Uterus (tissue), 4 donors: Measurements from ENCODE around the gene CCDC74A. TPM values are rescaled to one million over a fixed set of nuclear protein-coding genes. Genes with fewer than 3 reads are reported as not detected.
"Not testable (repeated sequence)": the region's sequence is repeated elsewhere in the genome, so short reads cannot be mapped to it uniquely, and the experiment has no call there.

Experiments
- DNase-seq, 2 donors: peaks; one replicate each; pipeline ENCODE4 v3.0.0-alpha.2; 2019 to 2020
- H3K27ac ChIP-seq, 2 donors: fragments of 200-600 bp; sonication (generic); 1 replicate in 1 of 2; 2 replicates in 1 of 2; pipeline ENCODE4 v1.5.1; 2016 to 2018
- H3K27me3 ChIP-seq, 2 donors: fragments of 200-600 bp; sonication (generic); one replicate each; pipeline ENCODE4 v1.5.1; 2018 to 2019; ENCODE audit warnings: control low read depth in 1 of 2
- H3K36me3 ChIP-seq, 2 donors: fragments of 200-600 bp; sonication (generic); one replicate each; pipeline ENCODE4 v1.5.1; 2019; ENCODE audit warnings: control low read depth in 1 of 2
- H3K4me1 ChIP-seq, 2 donors: fragments of 200-600 bp; sonication (generic); one replicate each; pipeline ENCODE4 v1.5.1; 2018 to 2019; ENCODE audit warnings: control low read depth in 1 of 2
- H3K4me3 ChIP-seq, 2 donors: fragments of 200-600 bp; sonication (generic); 1 replicate in 1 of 2; 2 replicates in 1 of 2; pipeline ENCODE4 v1.5.1; 2018 to 2019; ENCODE audit warnings: mild to moderate bottlenecking in 1 of 2
- H3K9me3 ChIP-seq, 2 donors: fragments of 200-600 bp; sonication (generic); one replicate each; pipeline ENCODE4 v1.5.1; 2019; ENCODE audit warnings: control low read depth in 1 of 2
- POLR2A ChIP-seq, 2 donors: fragments of 450-650 bp; IDR thresholded peaks; one replicate each; pipeline ENCODE4 v1.6.1; 2016; ENCODE audit warnings: antibody characterized with exemption in 2 of 2, mild to moderate bottlenecking in 1 of 2, moderate library complexity in 1 of 2
- intact Hi-C: fragments of 100-400 bp; cut with DNase I; formaldehyde crosslinking; loops from one replicate; pipeline ENCODE4 v1.15.1; 2023; ENCODE audit warnings: low total_unique reads
- total RNA-seq, 4 donors: library from RNA; depleted of rRNA in 3 of 4; stranded (reverse); fragments of >200 nt in 3 of 4; gene quantifications; one replicate each; pipeline versions ENCODE4 v1.1.0 to v1.2.4, GENCODE V29; 2014 to 2023
- TF ChIP-seq, protein P1 (sequence below), 4 experiments: fragments of 200-600 bp in 2 of 4; fragments of 450-650 bp in 2 of 4; sonication (generic) in 2 of 4; IDR thresholded peaks; one replicate each; pipeline ENCODE4 v1.5.1; 2016 to 2019; ENCODE audit warnings: antibody characterized with exemption in 4 of 4, mild to moderate bottlenecking in 2 of 4, moderate library complexity in 1 of 4
- donor health status: DM: yes; HTN: yes; CAD: no.

The CCDC74A gene
- total RNA-seq, 4 donors from 2014 or later = 0.29 to 17.5 (median 11.2) TPM; not detected in 1

DNA sequence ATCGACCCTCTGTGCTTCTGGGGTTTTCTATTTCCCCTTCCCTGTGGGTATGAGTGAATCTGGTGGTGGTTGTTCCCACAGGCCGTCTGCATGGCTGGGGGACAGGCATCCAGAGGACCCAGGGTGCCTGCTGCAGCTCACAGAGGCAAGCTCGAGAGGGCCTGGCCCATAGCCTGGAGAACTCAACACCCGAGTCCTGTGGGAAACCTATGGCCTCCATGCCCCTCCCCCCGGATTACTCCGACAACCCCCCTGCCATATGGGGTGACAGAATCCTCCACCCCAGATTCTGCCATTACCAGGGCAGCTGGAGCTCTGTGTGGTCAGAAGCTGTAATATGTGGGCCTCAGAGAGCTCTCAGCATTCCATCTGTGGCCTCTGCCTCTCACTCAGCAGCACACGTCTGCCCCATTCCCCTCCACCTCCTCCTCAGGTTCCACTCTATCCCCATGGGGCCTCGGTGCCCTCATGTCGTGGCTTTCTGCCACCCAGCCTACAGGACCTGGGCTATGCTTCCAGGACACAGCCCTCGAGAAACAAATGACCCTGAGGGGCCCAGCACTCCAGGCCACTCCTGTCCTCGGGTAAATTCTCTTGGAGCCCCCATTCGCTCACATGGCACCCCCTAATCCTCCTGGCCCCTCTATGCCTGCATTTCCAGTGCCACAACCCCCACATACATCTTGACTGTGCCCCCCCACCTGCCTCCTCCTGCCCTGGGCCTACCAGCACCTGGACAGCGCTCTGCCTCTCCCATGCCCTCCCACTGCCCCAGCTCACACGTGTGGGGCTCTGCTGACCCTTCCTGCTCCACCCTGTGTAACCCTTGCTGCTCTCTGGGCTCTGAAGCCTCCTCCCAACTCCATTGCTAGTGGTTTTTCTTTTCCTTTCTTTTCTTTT, 39.1 kb upstream of the CCDC74A start:
- no peak overlapping the region for H3K27ac ChIP-seq
- intact Hi-C loops = no loop called here
- H3K4me1 ChIP-seq = no peaks in the 10 kb centered on the region
- H3K4me3 ChIP-seq = no peak overlapping the region
- H3K9me3 ChIP-seq = no peaks in the 10 kb centered on the region
- no peaks in the 10 kb centered on the region for H3K27me3 ChIP-seq
- no peak for DNase-seq
- H3K36me3 ChIP-seq = no peaks in the 10 kb centered on the region
- TF ChIP-seq POLR2A (IDR thresholded peaks at IDR 0.05) = no peak
- TF ChIP-seq, protein P1, sequence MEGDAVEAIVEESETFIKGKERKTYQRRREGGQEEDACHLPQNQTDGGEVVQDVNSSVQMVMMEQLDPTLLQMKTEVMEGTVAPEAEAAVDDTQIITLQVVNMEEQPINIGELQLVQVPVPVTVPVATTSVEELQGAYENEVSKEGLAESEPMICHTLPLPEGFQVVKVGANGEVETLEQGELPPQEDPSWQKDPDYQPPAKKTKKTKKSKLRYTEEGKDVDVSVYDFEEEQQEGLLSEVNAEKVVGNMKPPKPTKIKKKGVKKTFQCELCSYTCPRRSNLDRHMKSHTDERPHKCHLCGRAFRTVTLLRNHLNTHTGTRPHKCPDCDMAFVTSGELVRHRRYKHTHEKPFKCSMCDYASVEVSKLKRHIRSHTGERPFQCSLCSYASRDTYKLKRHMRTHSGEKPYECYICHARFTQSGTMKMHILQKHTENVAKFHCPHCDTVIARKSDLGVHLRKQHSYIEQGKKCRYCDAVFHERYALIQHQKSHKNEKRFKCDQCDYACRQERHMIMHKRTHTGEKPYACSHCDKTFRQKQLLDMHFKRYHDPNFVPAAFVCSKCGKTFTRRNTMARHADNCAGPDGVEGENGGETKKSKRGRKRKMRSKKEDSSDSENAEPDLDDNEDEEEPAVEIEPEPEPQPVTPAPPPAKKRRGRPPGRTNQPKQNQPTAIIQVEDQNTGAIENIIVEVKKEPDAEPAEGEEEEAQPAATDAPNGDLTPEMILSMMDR (IDR thresholded peaks at IDR 0.05) = no peak

- Histone ChIP-seq H3K4me3 (peak overlapping the region; percentile 30 to 76), H3K27ac (peak overlapping the region in 1 of 2 donors; percentile 38)
- H3K4me1 ChIP-seq, H3K27me3 ChIP-seq, H3K9me3 ChIP-seq, H3K36me3 ChIP-seq, intact Hi-C loops: not testable (repeated sequence)
- peak in 1 of 2 donors; percentile 40 for DNase-seq
Observed at GRCh38 chr2:131490616-131491468, 36.8 kb upstream of the CCDC74A start.

GRCh38 chr2:131491469-131491836, 36.2 kb upstream of the CCDC74A start:
- H3K9me3 ChIP-seq, H3K4me1 ChIP-seq, DNase-seq, H3K27me3 ChIP-seq, H3K36me3 ChIP-seq, intact Hi-C loops: not testable (repeated sequence)
- Histone ChIP-seq H3K4me3 (peak overlapping the region; percentile 30 to 76), H3K27ac (peak overlapping the region in 1 of 2 donors; percentile 38)

- H3K27me3 ChIP-seq, DNase-seq, H3K4me1 ChIP-seq, H3K36me3 ChIP-seq, H3K9me3 ChIP-seq, intact Hi-C loops: not testable (repeated sequence)
- Histone ChIP-seq H3K4me3 (peak within 1 kb of the TSS; percentile 74 to 76), H3K27ac (peak within 1 kb of the TSS; percentile 88 to 92)
Observed at GRCh38 chr2:131492015-131492417, 35.7 kb upstream of the CCDC74A start, which contains the start of gene MZT2A. Gene MZT2A (minus strand): TSS chr2:131492397. CDS start chr2:131492376, 21 bp downstream.

DNA sequence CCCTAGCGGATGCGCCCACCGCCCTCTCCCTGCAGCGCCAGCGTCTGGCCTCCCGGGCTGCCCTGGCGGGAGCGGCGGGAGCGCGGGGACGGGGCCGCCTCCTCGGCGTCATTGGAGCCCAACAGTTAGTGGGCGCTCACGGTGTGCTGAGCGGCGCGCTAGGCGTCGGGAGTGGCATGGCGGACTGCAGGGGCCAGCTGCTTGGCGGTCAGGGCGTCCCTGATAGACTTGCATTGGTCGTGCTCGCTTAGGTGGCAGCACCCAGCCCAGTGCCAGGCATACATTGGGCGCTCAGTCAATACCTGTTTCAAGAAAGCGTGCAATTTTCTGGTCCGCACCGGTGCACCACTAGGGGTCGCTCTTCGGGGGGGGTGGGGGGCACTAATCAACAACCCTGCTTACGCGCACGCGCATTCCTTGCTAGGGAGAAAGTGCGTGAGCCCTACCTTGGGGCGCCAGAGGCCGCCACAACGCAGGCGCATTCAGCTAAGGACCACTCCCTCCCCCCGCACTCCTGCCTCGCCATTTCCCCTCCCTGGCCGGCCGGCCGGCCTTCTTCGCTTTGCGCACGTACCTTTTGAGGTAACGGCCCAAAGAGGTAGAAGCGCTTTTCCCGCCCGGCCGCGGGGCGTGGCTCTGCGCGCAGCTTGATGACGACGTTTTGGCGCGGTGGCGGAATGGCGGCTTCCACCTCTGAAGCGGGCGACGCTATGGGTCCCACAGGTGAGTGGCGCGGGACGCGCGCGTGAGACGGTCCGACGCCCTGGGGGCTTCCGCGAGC, 35.1 kb upstream of the CCDC74A start:
- TF ChIP-seq, protein P1 (IDR thresholded peaks at IDR 0.05) = peak; percentile 57 to 85 (median 79)
- TF ChIP-seq POLR2A (IDR thresholded peaks at IDR 0.05) = peak in 1 of 2 donors; percentile 38
- DNase-seq = peak; percentile 87 to 93
- H3K9me3 ChIP-seq = no peaks in the 10 kb centered on the region
- H3K4me3 ChIP-seq = peak overlapping the region; percentile 74 to 76
- intact Hi-C loops = no loop called here
- H3K4me1 ChIP-seq = no peaks in the 10 kb centered on the region
- H3K27ac ChIP-seq = peak overlapping the region; percentile 88 to 92
- no peaks in the 10 kb centered on the region for H3K36me3 ChIP-seq
- no peaks in the 10 kb centered on the region for H3K27me3 ChIP-seq

DNA sequence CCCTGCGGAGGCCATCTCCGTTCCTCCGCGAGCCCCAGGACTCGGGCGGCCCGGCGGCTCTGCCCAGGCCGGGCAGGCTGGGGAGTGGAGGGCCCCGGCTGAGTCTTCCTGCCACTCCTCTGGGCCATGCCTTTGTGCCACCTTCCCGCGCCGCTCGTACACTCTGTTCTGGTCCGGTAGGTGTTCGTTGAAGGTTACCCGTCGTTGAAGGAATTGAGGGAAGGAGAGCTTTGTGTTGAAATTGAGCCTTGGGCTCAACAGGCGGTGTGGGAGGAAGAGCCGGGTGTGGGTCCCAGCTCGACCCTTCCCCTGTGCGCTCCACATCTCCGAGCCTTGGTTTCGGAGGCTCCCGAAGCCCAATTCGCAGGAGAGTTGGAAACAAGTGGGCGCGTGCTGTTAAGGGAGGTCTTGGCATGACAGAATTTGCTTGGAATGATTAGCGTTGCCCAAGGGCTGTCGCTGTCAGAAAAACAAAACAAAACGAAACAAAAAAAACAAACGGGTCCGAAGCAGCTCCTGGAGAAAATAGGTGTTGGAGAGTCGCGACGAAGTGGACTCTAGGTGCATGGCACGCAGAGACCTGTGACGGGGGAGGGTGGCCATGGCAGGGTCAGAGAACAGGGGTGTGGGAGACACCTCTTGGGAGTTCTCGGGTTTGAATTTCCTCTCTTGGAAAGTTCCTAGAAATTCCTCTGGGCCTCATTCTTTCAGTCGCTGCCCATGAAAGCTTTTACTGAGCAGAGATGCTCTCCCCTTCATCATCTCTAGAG, 34.3 kb upstream of the CCDC74A start:
- H3K4me1 ChIP-seq = no peaks in the 10 kb centered on the region
- no peaks in the 10 kb centered on the region for H3K9me3 ChIP-seq
- peak overlapping the region; percentile 88 to 92 for H3K27ac ChIP-seq
- TF ChIP-seq POLR2A (IDR thresholded peaks at IDR 0.05) = no peak
- TF ChIP-seq, protein P1 (IDR thresholded peaks at IDR 0.05) = no peak
- no peaks in the 10 kb centered on the region for H3K36me3 ChIP-seq
- peak overlapping the region; percentile 74 to 76 for H3K4me3 ChIP-seq
- DNase-seq = no peak
- no peaks in the 10 kb centered on the region for H3K27me3 ChIP-seq
- intact Hi-C loops = no loop called here

GRCh38 chr2:131495506-131495905, 32.2 kb upstream of the CCDC74A start:
- H3K4me1 ChIP-seq, H3K36me3 ChIP-seq, H3K9me3 ChIP-seq, DNase-seq, H3K4me3 ChIP-seq, H3K27ac ChIP-seq, intact Hi-C loops, H3K27me3 ChIP-seq: not testable (repeated sequence)

GRCh38 chr2:131498321-131498973, 29.2 kb upstream of the CCDC74A start:
- H3K4me1 ChIP-seq, DNase-seq, H3K27ac ChIP-seq, H3K36me3 ChIP-seq, H3K9me3 ChIP-seq, H3K27me3 ChIP-seq, H3K4me3 ChIP-seq, intact Hi-C loops: not testable (repeated sequence)
